ENCODE measurements around the gene C6orf52.

The C6orf52 gene

DNA sequence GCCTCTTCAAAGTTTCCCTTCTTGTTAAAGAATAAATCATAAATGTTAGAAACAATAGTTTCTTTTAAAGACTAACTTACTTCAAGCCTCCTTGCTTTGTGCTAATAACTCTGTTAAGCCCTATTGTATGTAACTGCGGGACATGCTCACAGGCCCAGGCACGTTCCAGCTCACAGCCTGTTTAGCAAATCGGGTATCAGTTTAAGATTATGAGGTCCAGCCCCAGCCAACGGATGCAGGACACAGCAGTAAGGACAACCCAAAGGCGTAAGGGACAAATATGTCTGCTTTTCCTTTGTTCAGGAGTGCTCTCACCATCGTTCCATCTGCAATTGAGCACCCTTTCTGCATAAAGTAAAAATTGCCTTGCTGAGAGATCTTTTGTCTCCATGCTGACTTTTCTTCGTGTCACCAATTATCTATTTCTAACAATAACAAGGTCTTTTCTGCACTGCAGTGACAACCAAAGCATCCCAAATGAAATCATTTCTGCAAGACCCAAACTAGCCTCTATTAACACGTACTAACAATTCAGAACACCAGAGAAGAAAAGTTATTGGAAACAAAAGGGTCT is 1.4 kb downstream of the C6orf52 start:
- no peaks in the 10 kb centered on the region for H3K9me3 ChIP-seq (ENCODE audit: control insufficient read depth, low read depth, low read length)
- peaks cover 11% of the 10 kb centered on the region for H3K4me1 ChIP-seq (ENCODE audit: control insufficient read depth, low read depth, low read length)

DNA sequence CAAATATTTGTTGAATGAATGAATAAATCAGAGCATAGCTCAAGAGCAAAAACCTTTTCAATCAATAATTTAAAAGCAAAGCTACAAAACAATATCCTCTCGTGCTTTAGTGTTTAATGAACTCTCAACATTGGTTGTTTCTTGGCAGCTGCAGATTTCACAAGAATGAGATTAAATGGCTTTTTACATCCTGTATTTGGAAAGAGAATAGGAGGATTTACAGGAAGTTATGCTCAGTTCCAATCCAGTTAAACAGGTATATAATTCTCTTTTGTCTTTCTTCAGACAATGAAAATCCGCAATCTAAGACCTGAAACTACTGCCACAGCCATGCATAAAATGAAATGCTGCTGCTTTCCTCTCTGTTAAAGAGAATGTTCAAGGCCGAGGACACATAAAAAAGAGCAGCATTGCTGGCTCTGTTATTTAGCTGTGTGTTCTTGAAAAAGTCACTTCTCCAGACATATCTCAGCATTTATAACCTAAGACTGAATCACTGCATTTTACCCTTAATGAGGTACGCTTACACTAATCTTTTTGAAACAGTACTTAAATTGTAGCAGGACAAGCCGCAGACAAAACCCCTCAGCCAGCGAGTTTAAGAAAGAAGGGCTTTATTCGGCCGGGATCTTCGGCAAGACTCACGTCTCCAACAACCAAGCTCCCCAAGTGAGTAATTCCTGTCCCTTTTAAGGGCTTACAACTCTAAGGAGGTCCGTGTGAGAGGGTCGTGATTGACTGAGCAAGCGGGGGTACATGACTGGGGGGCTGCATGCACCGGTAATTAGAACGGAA is 3.6 kb downstream of the C6orf52 start:
- no peak overlapping the region for H3K4me3 ChIP-seq (ENCODE audit: low read length)
- no peak overlapping the region for H3K9ac ChIP-seq (ENCODE audit: low read length)
- no peak overlapping the region for H3K27ac ChIP-seq (ENCODE audit: low read length)

More for the DNA sequence above, 1.4 kb downstream of the C6orf52 start:
- peak overlapping the region; percentile 100 for H3K4me3 ChIP-seq (ENCODE audit: low read length)
- H3K27ac ChIP-seq (ENCODE audit: low read length): no peak overlapping the region
- H3K27me3 ChIP-seq (ENCODE audit: control insufficient read depth, insufficient read depth, low read length): no peaks in the 10 kb centered on the region
- peak overlapping the region; percentile 99 for H3K9ac ChIP-seq (ENCODE audit: low read length)
- H3K36me3 ChIP-seq (ENCODE audit: control insufficient read depth, low read depth, low read length): peaks cover 11% of the 10 kb centered on the region

DNA sequence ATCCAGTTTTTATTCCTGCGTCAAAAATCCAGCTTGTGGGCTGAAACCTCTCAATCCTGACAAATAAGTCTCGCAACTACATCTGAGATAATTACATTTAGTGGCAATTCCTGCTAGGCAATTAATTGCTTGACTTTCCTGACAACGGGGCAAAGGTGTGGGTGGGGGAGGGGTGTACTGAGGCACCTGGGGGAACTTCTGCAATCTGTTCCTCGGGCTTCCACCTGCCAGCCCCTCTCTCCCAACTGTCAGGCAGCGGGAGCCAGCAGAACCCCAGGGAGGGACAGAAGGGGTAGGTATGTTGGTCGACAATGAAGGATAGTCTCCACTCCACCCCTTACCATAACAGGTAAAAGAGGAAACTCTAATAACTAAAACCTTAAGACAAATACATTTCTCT is 6.8 kb downstream of the C6orf52 start:
- H3K4me3 ChIP-seq (ENCODE audit: low read length): no peak overlapping the region
- no peak overlapping the region for H3K27ac ChIP-seq (ENCODE audit: low read length)
- no peaks in the 10 kb centered on the region for H3K9me3 ChIP-seq (ENCODE audit: control insufficient read depth, low read depth, low read length)
- H3K36me3 ChIP-seq (ENCODE audit: control insufficient read depth, low read depth, low read length): no peaks in the 10 kb centered on the region
- no peaks in the 10 kb centered on the region for H3K27me3 ChIP-seq (ENCODE audit: control insufficient read depth, insufficient read depth, low read length)
- no peak overlapping the region for H3K9ac ChIP-seq (ENCODE audit: low read length)
- H3K4me1 ChIP-seq (ENCODE audit: control insufficient read depth, low read depth, low read length): no peaks in the 10 kb centered on the region

More for the DNA sequence above, 3.6 kb downstream of the C6orf52 start:
- Histone ChIP-seq H3K27me3 (ENCODE audit: control insufficient read depth, insufficient read depth, low read length) (no peaks in the 10 kb centered on the region), H3K36me3 (ENCODE audit: control insufficient read depth, low read depth, low read length) (no peaks in the 10 kb centered on the region), H3K4me1 (ENCODE audit: control insufficient read depth, low read depth, low read length) (peaks cover 6% of the 10 kb centered on the region), H3K9me3 (ENCODE audit: control insufficient read depth, low read depth, low read length) (no peaks in the 10 kb centered on the region)

- Histone ChIP-seq H3K4me1 (ENCODE audit: control insufficient read depth, low read depth, low read length) (no peaks in the 10 kb centered on the region), H3K27me3 (ENCODE audit: control insufficient read depth, insufficient read depth, low read length) (no peaks in the 10 kb centered on the region), H3K36me3 (ENCODE audit: control insufficient read depth, low read depth, low read length) (no peaks in the 10 kb centered on the region), H3K4me3 (ENCODE audit: low read length) (no peak overlapping the region), H3K27ac (ENCODE audit: low read length) (no peak overlapping the region), H3K9ac (ENCODE audit: low read length) (no peak overlapping the region), H3K9me3 (ENCODE audit: control insufficient read depth, low read depth, low read length) (no peaks in the 10 kb centered on the region)
These were observed 7.5 kb downstream of the C6orf52 start for GRCh38 chr6:10686901-10687300.

GRCh38 chr6:10685092-10685915 is 9.1 kb downstream of the C6orf52 start:
- Histone ChIP-seq H3K9ac (ENCODE audit: low read length) (no peak overlapping the region), H3K36me3 (ENCODE audit: control insufficient read depth, low read depth, low read length) (no peaks in the 10 kb centered on the region), H3K27me3 (ENCODE audit: control insufficient read depth, insufficient read depth, low read length) (no peaks in the 10 kb centered on the region), H3K4me3 (ENCODE audit: low read length) (no peak overlapping the region), H3K9me3 (ENCODE audit: control insufficient read depth, low read depth, low read length) (no peaks in the 10 kb centered on the region), H3K27ac (ENCODE audit: low read length) (no peak overlapping the region), H3K4me1 (ENCODE audit: control insufficient read depth, low read depth, low read length) (no peaks in the 10 kb centered on the region)

DNA sequence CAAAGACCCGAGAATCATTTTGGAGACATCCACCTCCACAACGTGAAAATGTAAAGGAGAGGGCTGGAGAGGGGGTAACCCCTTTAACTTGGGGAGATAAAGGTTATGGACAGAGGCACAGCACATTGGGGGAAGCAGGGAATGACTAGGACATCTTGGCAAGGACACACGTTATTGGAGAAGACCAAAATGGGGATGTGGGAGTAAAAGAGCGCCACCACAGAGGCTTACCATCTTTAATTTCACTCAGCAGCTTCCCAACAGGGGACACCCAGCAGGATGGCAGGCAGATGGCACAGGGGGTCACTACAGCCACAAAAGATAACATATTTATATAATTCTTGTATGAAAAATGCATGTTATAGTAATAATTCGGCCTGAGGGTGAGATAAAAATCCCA is 9.8 kb downstream of the C6orf52 start:
- Histone ChIP-seq H3K9ac (ENCODE audit: low read length) (no peak overlapping the region), H3K36me3 (ENCODE audit: control insufficient read depth, low read depth, low read length) (no peaks in the 10 kb centered on the region), H3K27me3 (ENCODE audit: control insufficient read depth, insufficient read depth, low read length) (no peaks in the 10 kb centered on the region), H3K9me3 (ENCODE audit: control insufficient read depth, low read depth, low read length) (no peaks in the 10 kb centered on the region), H3K4me1 (ENCODE audit: control insufficient read depth, low read depth, low read length) (no peaks in the 10 kb centered on the region), H3K4me3 (ENCODE audit: low read length) (no peak overlapping the region), H3K27ac (ENCODE audit: low read length) (no peak overlapping the region)

GRCh38 chr6:10682355-10682988 is 11.9 kb downstream of the C6orf52 start:
- Histone ChIP-seq H3K36me3 (ENCODE audit: control insufficient read depth, low read depth, low read length) (no peaks in the 10 kb centered on the region), H3K27me3 (ENCODE audit: control insufficient read depth, insufficient read depth, low read length) (no peaks in the 10 kb centered on the region), H3K9ac (ENCODE audit: low read length) (no peak overlapping the region), H3K27ac (ENCODE audit: low read length) (no peak overlapping the region), H3K9me3 (ENCODE audit: control insufficient read depth, low read depth, low read length) (no peaks in the 10 kb centered on the region), H3K4me1 (ENCODE audit: control insufficient read depth, low read depth, low read length) (no peaks in the 10 kb centered on the region), H3K4me3 (ENCODE audit: low read length) (no peak overlapping the region)

GRCh38 chr6:10681795-10682194 is 12.6 kb downstream of the C6orf52 start:
- H3K27me3 ChIP-seq (ENCODE audit: control insufficient read depth, insufficient read depth, low read length): no peaks in the 10 kb centered on the region
- H3K9me3 ChIP-seq (ENCODE audit: control insufficient read depth, low read depth, low read length): no peaks in the 10 kb centered on the region
- no peak overlapping the region for H3K4me3 ChIP-seq (ENCODE audit: low read length)
- no peak overlapping the region for H3K9ac ChIP-seq (ENCODE audit: low read length)
- no peak overlapping the region for H3K27ac ChIP-seq (ENCODE audit: low read length)
- H3K4me1 ChIP-seq (ENCODE audit: control insufficient read depth, low read depth, low read length): no peaks in the 10 kb centered on the region
- no peaks in the 10 kb centered on the region for H3K36me3 ChIP-seq (ENCODE audit: control insufficient read depth, low read depth, low read length)

DNA sequence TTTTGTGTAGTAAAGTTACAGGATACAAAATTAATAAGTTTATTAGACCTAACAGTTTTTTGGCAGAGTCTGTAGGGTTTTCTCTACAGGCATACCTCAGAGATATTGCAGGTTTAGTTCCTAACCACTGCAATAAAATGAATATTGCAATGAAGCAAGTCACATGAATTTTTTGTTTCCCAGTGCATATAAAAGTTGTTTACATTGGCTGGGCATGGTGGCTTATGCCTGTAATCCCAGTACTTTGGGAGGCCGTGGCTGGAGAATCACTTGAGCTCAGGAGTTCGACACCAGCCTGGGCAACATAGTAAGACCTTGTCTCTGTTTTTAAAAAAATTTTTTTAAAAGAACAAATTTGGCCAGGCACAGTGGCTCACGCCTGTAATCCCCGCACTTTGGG is 16.0 kb downstream of the C6orf52 start:
- Histone ChIP-seq H3K9me3 (ENCODE audit: control insufficient read depth, low read depth, low read length) (no peaks in the 10 kb centered on the region), H3K36me3 (ENCODE audit: control insufficient read depth, low read depth, low read length) (no peaks in the 10 kb centered on the region), H3K9ac (ENCODE audit: low read length) (no peak overlapping the region), H3K27me3 (ENCODE audit: control insufficient read depth, insufficient read depth, low read length) (no peaks in the 10 kb centered on the region), H3K4me3 (ENCODE audit: low read length) (no peak overlapping the region), H3K4me1 (ENCODE audit: control insufficient read depth, low read depth, low read length) (no peaks in the 10 kb centered on the region), H3K27ac (ENCODE audit: low read length) (no peak overlapping the region)

DNA sequence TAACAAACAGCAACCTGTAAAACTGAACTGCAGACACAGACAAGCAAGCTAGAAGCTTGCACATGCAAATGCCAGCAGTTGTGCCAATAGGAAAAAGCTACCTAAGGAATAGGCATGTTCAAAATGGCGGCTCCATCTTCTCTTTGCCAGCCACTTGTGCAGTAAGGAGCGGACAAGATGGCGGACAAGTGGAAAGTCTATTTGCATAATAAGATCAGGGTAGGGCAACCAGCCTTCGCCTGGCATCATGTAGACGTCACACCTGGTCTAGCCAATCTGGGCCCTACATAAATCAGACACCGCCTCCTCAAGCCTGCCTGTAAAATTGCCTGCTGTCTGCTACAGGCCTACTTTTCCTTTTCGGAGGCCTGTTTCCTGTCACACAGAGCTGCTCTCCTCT is 18.0 kb downstream of the C6orf52 start:
- H3K9me3 ChIP-seq (ENCODE audit: control insufficient read depth, low read depth, low read length): no peaks in the 10 kb centered on the region
- H3K4me3 ChIP-seq (ENCODE audit: low read length): no peak overlapping the region
- H3K9ac ChIP-seq (ENCODE audit: low read length): no peak overlapping the region
- H3K27me3 ChIP-seq (ENCODE audit: control insufficient read depth, insufficient read depth, low read length): no peaks in the 10 kb centered on the region
- no peak overlapping the region for H3K27ac ChIP-seq (ENCODE audit: low read length)
- H3K36me3 ChIP-seq (ENCODE audit: control insufficient read depth, low read depth, low read length): no peaks in the 10 kb centered on the region
- no peaks in the 10 kb centered on the region for H3K4me1 ChIP-seq (ENCODE audit: control insufficient read depth, low read depth, low read length)

DNA sequence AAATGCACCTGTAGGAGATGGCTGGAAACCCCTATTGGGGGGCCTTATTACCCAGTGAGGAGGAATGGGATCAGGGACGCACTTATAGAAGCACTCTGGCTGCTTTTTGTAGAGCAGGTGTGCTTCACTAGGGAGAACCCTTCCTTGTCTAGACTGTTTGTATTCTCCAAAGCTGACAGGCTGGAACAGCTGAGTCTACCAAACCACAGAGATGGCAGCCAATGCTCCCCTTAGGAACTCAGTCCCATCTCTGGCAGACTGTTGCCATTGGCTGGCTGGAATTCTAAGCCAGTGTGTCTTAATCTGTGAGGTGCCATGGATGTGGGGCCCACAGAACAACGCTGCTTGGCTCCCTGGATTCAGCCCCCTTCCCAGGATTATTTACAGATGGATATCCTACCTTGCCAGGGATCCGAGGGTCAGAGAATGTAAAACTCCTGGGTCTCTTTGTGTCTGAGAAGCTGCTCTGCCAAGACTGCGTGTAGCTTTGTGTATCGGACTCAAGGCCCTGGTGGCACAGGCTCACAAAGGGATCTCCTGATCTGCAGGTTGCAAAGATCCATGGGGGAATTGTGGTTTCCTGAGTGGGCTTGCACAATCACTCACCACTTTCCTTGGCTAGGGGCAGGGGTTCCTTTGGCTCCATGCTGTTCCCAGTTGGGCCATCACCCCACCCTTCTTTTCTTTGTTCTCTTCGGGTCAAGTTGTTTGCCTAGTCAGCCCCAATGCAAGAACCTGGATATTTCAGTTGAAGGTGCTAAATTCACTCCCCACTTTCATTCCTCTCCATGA is 26.1 kb downstream of the C6orf52 start:
- H3K9ac ChIP-seq (ENCODE audit: low read length): no peak overlapping the region
- no peak overlapping the region for H3K4me3 ChIP-seq (ENCODE audit: low read length)
- H3K9me3 ChIP-seq (ENCODE audit: control insufficient read depth, low read depth, low read length): no peaks in the 10 kb centered on the region
- H3K27me3 ChIP-seq (ENCODE audit: control insufficient read depth, insufficient read depth, low read length): no peaks in the 10 kb centered on the region
- no peak overlapping the region for H3K27ac ChIP-seq (ENCODE audit: low read length)
- H3K4me1 ChIP-seq (ENCODE audit: control insufficient read depth, low read depth, low read length): no peaks in the 10 kb centered on the region
- H3K36me3 ChIP-seq (ENCODE audit: control insufficient read depth, low read depth, low read length): no peaks in the 10 kb centered on the region
